HepG2 (cell line): ENCODE data around the gene TRIM36. TPM values are rescaled to one million over a fixed set of nuclear protein-coding genes. Genes with fewer than 3 reads are reported as not detected.

Experiments used
- CSRNP2 ChIP-seq: sonication (generic); formaldehyde crosslinking; conservative IDR thresholded peaks from 2 replicates; pipeline ENCODE4 v1.8.0; 2022; ENCODE audit warnings: low read depth, missing genetic modification reagents
- HIVEP1 ChIP-seq: sonication (generic); formaldehyde crosslinking; IDR thresholded peaks from 2 replicates; pipeline ENCODE4 v1.4.0; 2020; ENCODE audit warnings: mild to moderate bottlenecking, missing genetic modification reagents
- HNRNPK ChIP-seq: fragments of 200-400 bp; formaldehyde crosslinking; IDR thresholded peaks from 2 replicates; pipeline ENCODE4 v1.6.1; 2018; ENCODE audit warnings: low read length, low read depth, moderate library complexity, mild to moderate bottlenecking; ENCODE audit not compliant: poor library complexity, severe bottlenecking
- MAZ ChIP-seq, 2 experiments: sonication (generic) in 1 of 2; formaldehyde crosslinking in 1 of 2; IDR thresholded peaks; 2 replicates each; pipeline versions ENCODE4 v1.5.0 to v1.6.1; 2012 to 2020; ENCODE audit warnings: low read depth in 2 of 2, mild to moderate bottlenecking in 2 of 2, borderline replicate concordance in 1 of 2, improper control_type of control experiment in 1 of 2, low read length in 1 of 2, missing genetic modification reagents in 1 of 2, moderate library complexity in 1 of 2
- MTA1 ChIP-seq: sonication (generic); formaldehyde crosslinking; IDR thresholded peaks from 2 replicates; pipeline ENCODE4 v1.4.0; 2020; ENCODE audit warnings: missing genetic modification reagents, mild to moderate bottlenecking, borderline replicate concordance
- MTF2 ChIP-seq: sonication (generic); formaldehyde crosslinking; IDR thresholded peaks from 2 replicates; pipeline ENCODE4 v1.5.0; 2020; ENCODE audit warnings: missing genetic modification reagents, borderline replicate concordance
- MZF1 ChIP-seq: sonication (generic); formaldehyde crosslinking; IDR thresholded peaks from 2 replicates; pipeline ENCODE4 v1.8.1; 2023; ENCODE audit warnings: mild to moderate bottlenecking, missing genetic modification reagents, borderline replicate concordance
- POLR2A ChIP-seq, 2 experiments: IDR thresholded peaks; 2 replicates each; pipeline ENCODE4 v1.6.1; 2011; ENCODE audit warnings: low read depth in 2 of 2, low read length in 2 of 2, mild to moderate bottlenecking in 1 of 2, moderate library complexity in 1 of 2; ENCODE audit not compliant: insufficient read depth in 1 of 2
- SIN3B ChIP-seq: fragments of 150-350 bp; IDR thresholded peaks from 2 replicates; pipeline ENCODE4 v1.6.1; 2014; ENCODE audit warnings: low read length
- WIZ ChIP-seq: sonication (generic); formaldehyde crosslinking; IDR thresholded peaks from 2 replicates; pipeline ENCODE4 v1.5.1; 2020; ENCODE audit warnings: mild to moderate bottlenecking, missing genetic modification reagents
- ZBTB8A ChIP-seq: sonication (generic); formaldehyde crosslinking; IDR thresholded peaks from 2 replicates; pipeline ENCODE4 v1.4.0; 2020; ENCODE audit warnings: mild to moderate bottlenecking, low read depth, missing genetic modification reagents, borderline replicate concordance
- ZNF180 ChIP-seq: sonication (generic); formaldehyde crosslinking; IDR thresholded peaks from 2 replicates; pipeline ENCODE4 v1.4.0; 2020; ENCODE audit warnings: low read depth, missing genetic modification reagents, borderline replicate concordance
- ZNF331 ChIP-seq: sonication (generic); formaldehyde crosslinking; IDR thresholded peaks from 2 replicates; pipeline ENCODE4 v1.4.0; 2020; ENCODE audit warnings: missing genetic modification reagents
- ZNF354B ChIP-seq: sonication (generic); formaldehyde crosslinking; IDR thresholded peaks from 2 replicates; pipeline ENCODE4 v1.8.0; 2022; ENCODE audit warnings: mild to moderate bottlenecking, missing genetic modification reagents
- ZNF512B ChIP-seq: sonication (generic); formaldehyde crosslinking; IDR thresholded peaks from 2 replicates; pipeline ENCODE4 v1.5.1; 2020; ENCODE audit warnings: missing genetic modification reagents, mild to moderate bottlenecking, borderline replicate concordance
- ZNF549 ChIP-seq: sonication (generic); formaldehyde crosslinking; IDR thresholded peaks from 2 replicates; pipeline ENCODE4 v1.5.0; 2020; ENCODE audit warnings: missing genetic modification reagents
- ZNF615 ChIP-seq: sonication (generic); formaldehyde crosslinking; IDR thresholded peaks from 2 replicates; pipeline ENCODE4 v1.5.0; 2020; ENCODE audit warnings: mild to moderate bottlenecking, missing genetic modification reagents, borderline replicate concordance
- ZNF747 ChIP-seq: sonication (generic); formaldehyde crosslinking; IDR thresholded peaks from 2 replicates; pipeline ENCODE4 v1.8.1; 2023; ENCODE audit warnings: missing genetic modification reagents, mild to moderate bottlenecking, borderline replicate concordance
- ZSCAN5A ChIP-seq: sonication (generic); formaldehyde crosslinking; IDR thresholded peaks from 2 replicates; pipeline ENCODE4 v1.8.0; 2022; ENCODE audit warnings: mild to moderate bottlenecking, missing genetic modification reagents, borderline replicate concordance
- polyA plus RNA-seq, 8 experiments: library from polyadenylated mRNA; depleted of rRNA in 3 of 8; stranded (reverse) in 7 of 8; unstranded in 1 of 8; fragments of >200 nt; fragmentation: Illumina TruSeq in 4 of 8; extraction: Trizol in 4 of 8; gene quantifications; 2 replicates each; pipeline versions ENCODE4 v1.2.1 to v1.2.3, GENCODE V29; 2011 to 2016; ENCODE audit warnings: low read depth in 4 of 8, missing spikeins in 1 of 8, mixed read lengths in 1 of 8; ENCODE audit not compliant: insufficient read depth in 1 of 8
- total RNA-seq, 5 experiments: library from RNA; depleted of rRNA; stranded (reverse); fragments of >200 nt; fragmentation: Illumina TruSeq; extraction: Trizol; gene quantifications; 2 replicates each; pipeline ENCODE4 v1.2.3, GENCODE V29; 2016; ENCODE audit warnings: low read depth in 1 of 5

Gene TRIM36
- total and polyA plus RNA-seq, 2 of the 13 experiments (the other 11 are each of a cell fraction or from before 2014, with no cell fraction given) = 1.7 to 2.4 TPM

DNA sequence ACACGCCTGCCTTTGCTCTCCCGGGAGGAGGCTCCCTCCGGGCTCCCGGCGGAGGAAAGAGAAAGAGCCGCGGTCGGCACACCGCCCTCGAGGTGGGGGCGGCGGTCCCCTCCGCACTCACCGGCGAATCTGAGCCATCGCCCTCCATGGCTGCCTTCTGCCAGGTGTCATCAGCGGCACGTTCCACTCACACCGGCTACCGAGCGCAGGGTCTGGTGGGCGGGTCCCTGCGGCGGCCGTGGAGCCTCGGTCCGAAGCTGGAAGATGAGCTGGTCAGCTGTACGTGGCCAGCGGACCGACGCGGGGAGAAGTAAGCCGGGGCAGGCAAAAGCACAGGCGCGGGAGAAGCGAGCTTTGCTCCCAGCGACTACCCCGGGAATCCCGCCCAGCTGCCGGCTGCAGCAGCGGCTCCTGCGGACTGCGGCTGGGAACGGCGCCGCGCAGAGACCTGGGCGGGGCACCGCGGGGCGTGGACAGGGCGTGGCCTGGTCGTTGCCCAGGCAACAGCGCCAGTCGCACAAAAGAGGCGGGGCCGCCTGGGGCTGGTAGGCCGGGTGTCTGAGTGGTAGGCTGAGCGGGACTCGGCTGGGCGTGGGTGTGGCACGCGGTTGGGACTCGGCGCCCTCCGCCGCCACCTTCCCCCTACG is at the start of gene TRIM36 (continued):
- TF ChIP-seq ZNF512B (no peak), MZF1 (CRISPR knock-in tag) (no peak), WIZ (no peak), SIN3B (no peak), HNRNPK (peak; percentile 88), ZSCAN5A (CRISPR knock-in tag) (peak; percentile 78; the same call in 1 of the 2 replicates), ZNF180 (CRISPR knock-in tag) (no peak), ZNF331 (CRISPR knock-in tag) (peak; percentile 47; the same call in 1 of the 2 replicates), ZBTB8A (CRISPR knock-in tag) (no peak), HIVEP1 (CRISPR knock-in tag) (peak; percentile 95), MAZ (IDR thresholded peaks at IDR 0.05; ENCODE audit: borderline replicate concordance, low read depth, low read length) (no peak), MAZ (CRISPR knock-in tag; IDR thresholded peaks at IDR 0.05; ENCODE audit: low read depth) (peak; percentile 88), CSRNP2 (no peak), POLR2A (IDR thresholded peaks at IDR 0.05; ENCODE audit: insufficient read depth in 1 of 2, low read depth in 2 of 2, low read length in 2 of 2) (peak; percentile 60 to 63; a peak in 3 of 4 replicates), MTF2 (CRISPR knock-in tag) (peak; percentile 91; the same call in 1 of the 2 replicates), ZNF549 (no peak), ZNF615 (CRISPR knock-in tag) (no peak), ZNF747 (CRISPR knock-in tag) (peak; percentile 87), MTA1 (CRISPR knock-in tag) (0 out of 2 replicates have a peak, but pooled peaks have one; percentile 38), ZNF354B (CRISPR knock-in tag) (no peak)
